NCI-H2107 treated with DMSO at 0.1 percent for 48 hours (cell line): Measurements from ENCODE around the gene PAN2.
A peak's percentile ranks its signal among the peaks of the same experiment; 100 is the strongest.
"Not testable (repeated sequence)": the region's sequence is repeated elsewhere in the genome, so short reads cannot be mapped to it uniquely, and the experiment has no call there.

Experiments used
- DNase-seq: peaks from one replicate; lab custom pipeline; 2025; ENCODE audit not compliant: unreplicated experiment; lab: John Stamatoyannopoulos, UW

The PAN2 gene

GRCh38 chr12:56333679-56334489, at the start of gene PAN2:
Gene PAN2, minus strand, starts transcription at chr12:56334000. Its CDS starts 906 bp downstream, at chr12:56333094.
- DNase-seq, result peak; percentile 94

- DNase-seq, result no peak
These were observed 48.8 kb upstream of the PAN2 start for GRCh38 chr12:56382611-56383010.

GRCh38 chr12:56377989-56378316, 44.2 kb upstream of the PAN2 start:
- DNase-seq, result no peak

GRCh38 chr12:56377310-56377988, 43.6 kb upstream of the PAN2 start:
- no peak for DNase-seq

- DNase-seq, result no peak
These were observed 42.0 kb upstream of the PAN2 start for GRCh38 chr12:56375598-56376434.

GRCh38 chr12:56374726-56375597, 41.2 kb upstream of the PAN2 start:
- DNase-seq, result no peak

GRCh38 chr12:56373515-56373914, 39.7 kb upstream of the PAN2 start:
- no peak for DNase-seq

GRCh38 chr12:56366948-56367347, 33.1 kb upstream of the PAN2 start:
- no peak for DNase-seq

- DNase-seq, result no peak
These were observed 28.6 kb upstream of the PAN2 start, which contains the start of gene APOF for GRCh38 chr12:56362130-56363059. Gene APOF, minus strand, starts transcription at chr12:56362857. Its CDS starts 112 bp downstream, at chr12:56362745.

- no peak for DNase-seq
These were observed 27.8 kb upstream of the PAN2 start for GRCh38 chr12:56361487-56362129.

GRCh38 chr12:56359851-56360767, 26.3 kb upstream of the PAN2 start, which contains the start of gene STAT2:
Gene STAT2, minus strand, starts transcription at chr12:56360107. Its CDS starts 3,536 bp downstream, at chr12:56356571.
- peak; percentile 99 for DNase-seq

GRCh38 chr12:56358836-56359532, 25.2 kb upstream of the PAN2 start:
- DNase-seq, result no peak

- DNase-seq, result no peak
These were observed 17.5 kb upstream of the PAN2 start for GRCh38 chr12:56351325-56351724.

- no peak for DNase-seq
These were observed 16.9 kb upstream of the PAN2 start for GRCh38 chr12:56350662-56351061.

- no peak for DNase-seq
These were observed 15.0 kb upstream of the PAN2 start for GRCh38 chr12:56348776-56349175.

- not testable (repeated sequence) for DNase-seq
These were observed 13.5 kb upstream of the PAN2 start for GRCh38 chr12:56347255-56347654.

GRCh38 chr12:56346675-56347074, 12.9 kb upstream of the PAN2 start:
- no peak for DNase-seq
